ENCODE data around the gene PAQR5. TPM values are rescaled to one million over a fixed set of nuclear protein-coding genes. Genes with fewer than 3 reads are reported as not detected.
"Not testable (repeated sequence)": the region's sequence is repeated elsewhere in the genome, so short reads cannot be mapped to it uniquely, and the experiment has no call there.

PAQR5 gene
- polyA plus RNA-seq, 4 donors = 0.45 to 6.4 (median 1.4) TPM

DNA sequence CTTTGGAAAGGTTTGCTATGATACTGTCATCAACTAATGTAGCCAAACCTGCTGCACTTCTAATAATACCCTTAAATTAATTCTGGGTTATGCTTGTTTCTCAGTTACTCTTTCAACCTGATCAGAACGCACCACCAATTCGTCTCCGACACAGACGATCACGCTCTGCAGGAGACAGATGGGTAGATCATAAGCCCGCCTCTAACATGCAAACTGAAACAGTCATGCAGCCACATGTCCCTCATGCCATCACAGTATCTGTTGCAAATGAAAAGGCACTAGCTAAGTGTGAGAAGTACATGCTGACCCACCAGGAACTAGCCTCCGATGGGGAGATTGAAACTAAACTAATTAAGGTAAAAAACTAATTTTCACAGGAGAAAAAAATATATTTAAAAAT is 146.0 kb downstream of the PAQR5 start:
- DNase-seq (no peak), FAIRE-seq (no peak)
- Histone ChIP-seq H3K9me3 (ENCODE audit: control insufficient read depth in 2 of 2, insufficient read depth in 1 of 2, low read depth in 1 of 2, low read length in 1 of 2) (no peaks in the 10 kb centered on the region), H3K4me1 (ENCODE audit: control insufficient read depth in 3 of 3, insufficient read depth in 2 of 3, low read depth in 1 of 3, low read length in 2 of 3) (no peaks in the 10 kb centered on the region), H3K4me3 (ENCODE audit: low read depth in 1 of 3, low read length in 3 of 3) (no peak overlapping the region), H3K27me3 (ENCODE audit: control insufficient read depth in 3 of 3, insufficient read depth in 3 of 3, low read length in 3 of 3) (no peaks in the 10 kb centered on the region), H3K36me3 (ENCODE audit: control insufficient read depth in 3 of 3, insufficient read depth in 2 of 3, low read depth in 1 of 3, low read length in 3 of 3) (peaks cover 0 to 6% (median 2%) of the 10 kb centered on the region in 3 donors), H3K27ac (ENCODE audit: low read depth in 1 of 3, low read length in 2 of 3) (no peak overlapping the region)
- 94 to 97% (median 95%) methylated on average over 7 of the region's 7 CpGs for WGBS, 3 donors

DNA sequence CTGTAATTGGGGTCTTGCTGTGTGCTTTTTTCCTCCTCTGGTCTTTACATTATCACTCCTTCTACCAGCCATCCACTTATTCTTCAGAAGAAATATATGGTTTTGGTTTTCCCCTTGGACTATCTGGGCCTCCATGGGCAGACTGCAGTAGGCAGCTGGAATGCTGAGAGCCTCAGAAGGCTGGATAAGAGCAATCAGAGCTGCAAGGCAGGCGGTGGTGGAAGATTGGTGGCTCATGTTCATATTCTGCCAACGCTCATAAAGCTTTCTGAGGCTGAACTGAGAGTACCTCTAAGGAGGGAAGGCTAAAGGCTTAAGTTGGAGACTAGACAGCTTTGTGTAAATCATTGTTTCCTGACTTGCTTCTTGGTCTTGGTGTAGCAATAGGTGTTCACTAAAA is 148.2 kb downstream of the PAQR5 start:
- Histone ChIP-seq H3K9me3 (ENCODE audit: control insufficient read depth in 2 of 2, insufficient read depth in 1 of 2, low read depth in 1 of 2, low read length in 1 of 2) (no peaks in the 10 kb centered on the region), H3K27me3 (ENCODE audit: control insufficient read depth in 3 of 3, insufficient read depth in 3 of 3, low read length in 3 of 3) (no peaks in the 10 kb centered on the region), H3K4me3 (ENCODE audit: low read depth in 1 of 3, low read length in 3 of 3) (no peak overlapping the region), H3K4me1 (ENCODE audit: control insufficient read depth in 3 of 3, insufficient read depth in 2 of 3, low read depth in 1 of 3, low read length in 2 of 3) (peaks cover 0 to 9% (median 0%) of the 10 kb centered on the region in 3 donors), H3K36me3 (ENCODE audit: control insufficient read depth in 3 of 3, insufficient read depth in 2 of 3, low read depth in 1 of 3, low read length in 3 of 3) (peaks cover 0 to 4% (median 0%) of the 10 kb centered on the region in 3 donors), H3K27ac (ENCODE audit: low read depth in 1 of 3, low read length in 2 of 3) (no peak overlapping the region)
- 84 to 94% (median 90%) methylated on average over 2 of the region's 2 CpGs for WGBS, 3 donors
- DNase-seq = no peak
- no peak for FAIRE-seq

- WGBS, 3 donors = 97% methylated on average over 4 of the region's 4 CpGs
- H3K4me3 ChIP-seq (ENCODE audit: low read depth in 1 of 3, low read length in 3 of 3); H3K9me3 ChIP-seq (ENCODE audit: control insufficient read depth in 2 of 2, insufficient read depth in 1 of 2, low read depth in 1 of 2, low read length in 1 of 2); H3K27ac ChIP-seq (ENCODE audit: low read depth in 1 of 3, low read length in 2 of 3); H3K36me3 ChIP-seq (ENCODE audit: control insufficient read depth in 3 of 3, insufficient read depth in 2 of 3, low read depth in 1 of 3, low read length in 3 of 3); FAIRE-seq; H3K4me1 ChIP-seq (ENCODE audit: control insufficient read depth in 3 of 3, insufficient read depth in 2 of 3, low read depth in 1 of 3, low read length in 2 of 3); DNase-seq; H3K27me3 ChIP-seq (ENCODE audit: control insufficient read depth in 3 of 3, insufficient read depth in 3 of 3, low read length in 3 of 3): not testable (repeated sequence)
Measured at GRCh38 chr15:69450221-69450620, 151.5 kb downstream of the PAQR5 start.

- no peak for FAIRE-seq
- no peaks in the 10 kb centered on the region for H3K27me3 ChIP-seq (ENCODE audit: control insufficient read depth in 3 of 3, insufficient read depth in 3 of 3, low read length in 3 of 3)
- 84 to 92% (median 86%) methylated on average over 12 of the region's 12 CpGs for WGBS, 3 donors
- peak overlapping the region in 1 of 3 donors; percentile 89 for H3K27ac ChIP-seq (ENCODE audit: low read depth in 1 of 3, low read length in 2 of 3)
- DNase-seq = no peak
- peaks cover 0 to 11% (median 5%) of the 10 kb centered on the region in 3 donors for H3K36me3 ChIP-seq (ENCODE audit: control insufficient read depth in 3 of 3, insufficient read depth in 2 of 3, low read depth in 1 of 3, low read length in 3 of 3)
- H3K4me1 ChIP-seq (ENCODE audit: control insufficient read depth in 3 of 3, insufficient read depth in 2 of 3, low read depth in 1 of 3, low read length in 2 of 3) = peaks cover 2 to 13% (median 9%) of the 10 kb centered on the region in 3 donors
- no peak overlapping the region for H3K4me3 ChIP-seq (ENCODE audit: low read depth in 1 of 3, low read length in 3 of 3)
- H3K9me3 ChIP-seq (ENCODE audit: control insufficient read depth in 2 of 2, insufficient read depth in 1 of 2, low read depth in 1 of 2, low read length in 1 of 2) = no peaks in the 10 kb centered on the region
Measured at GRCh38 chr15:69450968-69451695, 152.4 kb downstream of the PAQR5 start.

DNA sequence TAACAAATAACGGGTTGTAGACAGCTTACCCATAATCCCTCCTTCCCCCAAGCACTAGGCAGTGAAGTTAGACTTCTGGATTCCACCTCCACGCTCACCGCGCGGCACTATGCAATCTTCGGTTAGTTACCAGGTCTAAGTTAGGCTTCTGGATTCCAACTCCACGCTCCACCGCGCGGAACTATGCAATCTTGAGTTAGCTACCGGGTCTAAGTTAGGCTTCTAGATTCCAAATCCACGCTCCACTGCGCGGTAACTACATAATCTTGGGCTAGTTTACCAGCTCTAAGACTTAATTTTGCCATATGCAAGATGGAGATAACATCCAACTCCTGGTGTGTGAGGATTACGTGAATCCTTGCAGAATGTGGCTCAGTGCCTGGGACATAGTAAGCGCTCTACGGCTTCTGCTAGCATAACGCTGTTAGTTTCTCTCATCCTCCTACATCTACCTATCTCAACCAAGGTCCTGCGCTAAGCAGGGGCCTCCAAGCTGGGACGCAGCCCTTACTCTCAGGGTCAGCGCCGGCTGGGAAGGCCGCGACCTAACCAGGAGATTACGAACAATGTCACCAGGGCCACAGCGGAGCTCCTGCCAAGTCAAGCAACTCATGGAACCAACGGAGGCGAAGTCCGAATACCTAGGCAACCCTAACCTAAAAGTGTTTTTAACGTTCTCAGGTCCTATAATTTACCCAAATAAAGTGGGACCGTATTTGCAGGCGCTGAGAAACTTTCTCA is 153.4 kb downstream of the PAQR5 start:
- Histone ChIP-seq H3K9me3 (ENCODE audit: control insufficient read depth in 2 of 2, insufficient read depth in 1 of 2, low read depth in 1 of 2, low read length in 1 of 2) (no peaks in the 10 kb centered on the region), H3K27ac (ENCODE audit: low read depth in 1 of 3, low read length in 2 of 3) (peak overlapping the region; percentile 64 to 89 (median 86)), H3K4me1 (ENCODE audit: control insufficient read depth in 3 of 3, insufficient read depth in 2 of 3, low read depth in 1 of 3, low read length in 2 of 3) (peaks cover 2 to 13% (median 9%) of the 10 kb centered on the region in 3 donors), H3K36me3 (ENCODE audit: control insufficient read depth in 3 of 3, insufficient read depth in 2 of 3, low read depth in 1 of 3, low read length in 3 of 3) (peaks cover 0 to 14% (median 7%) of the 10 kb centered on the region in 3 donors), H3K27me3 (ENCODE audit: control insufficient read depth in 3 of 3, insufficient read depth in 3 of 3, low read length in 3 of 3) (no peaks in the 10 kb centered on the region), H3K4me3 (ENCODE audit: low read depth in 1 of 3, low read length in 3 of 3) (peak overlapping the region; percentile 34 to 96 (median 91))
- 8 to 26% (median 20%) methylated on average over 32 of the region's 32 CpGs for WGBS, 3 donors
- no peak for FAIRE-seq
- peak in 1 of 2 donors; percentile 36 for DNase-seq

DNA sequence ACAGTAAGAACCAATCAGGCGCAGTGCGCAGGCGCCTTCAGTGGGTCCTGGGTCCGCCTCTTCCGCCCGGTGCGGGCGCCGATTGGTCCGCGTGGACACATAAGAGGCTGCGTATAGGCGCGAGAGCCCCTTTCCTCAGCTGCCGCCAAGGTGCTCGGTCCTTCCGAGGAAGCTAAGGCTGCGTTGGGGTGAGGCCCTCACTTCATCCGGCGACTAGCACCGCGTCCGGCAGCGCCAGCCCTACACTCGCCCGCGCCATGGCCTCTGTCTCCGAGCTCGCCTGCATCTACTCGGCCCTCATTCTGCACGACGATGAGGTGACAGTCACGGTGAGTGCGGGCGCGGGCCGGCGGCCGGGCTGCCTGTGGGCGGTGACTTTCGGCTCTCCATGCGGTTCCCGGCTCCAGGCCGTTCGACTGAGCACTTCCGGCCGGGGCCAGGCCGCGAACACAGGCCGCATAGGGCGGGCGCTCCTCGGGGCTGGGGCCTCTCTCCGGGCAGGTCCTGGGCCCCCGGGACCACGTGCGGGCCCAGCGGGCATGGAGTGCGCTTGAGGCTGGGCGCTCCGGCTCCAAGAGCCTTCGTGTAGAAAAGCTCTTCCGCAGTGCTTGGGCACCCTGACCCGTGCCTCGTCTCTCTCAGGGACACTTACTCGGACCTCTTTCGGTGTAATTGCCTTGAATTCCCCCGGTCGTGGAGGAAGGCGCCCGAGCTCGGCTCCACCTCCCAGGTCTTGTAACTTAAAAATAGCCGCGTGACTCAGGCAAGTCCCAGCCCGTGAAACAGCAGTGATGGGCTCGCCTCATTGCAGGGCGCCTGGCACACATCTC is 154.2 kb downstream of the PAQR5 start, which contains the start of gene RPLP1:
TSS of gene RPLP1 (plus strand) at position 127 of the 830 bp plus-strand sequence. CDS start at position 258, 131 bp downstream.
- H3K27ac ChIP-seq (ENCODE audit: low read depth in 1 of 3, low read length in 2 of 3) = peak within 1 kb of the TSS; percentile 86 to 89 (median 87)
- H3K4me3 ChIP-seq (ENCODE audit: low read depth in 1 of 3, low read length in 3 of 3) = peak within 1 kb of the TSS; percentile 80 to 96 (median 91)
- no peaks in the 10 kb centered on the region for H3K27me3 ChIP-seq (ENCODE audit: control insufficient read depth in 3 of 3, insufficient read depth in 3 of 3, low read length in 3 of 3)
- DNase-seq (peak; percentile 98), FAIRE-seq (no peak)
- peaks cover 0 to 16% (median 9%) of the 10 kb centered on the region in 3 donors for H3K36me3 ChIP-seq (ENCODE audit: control insufficient read depth in 3 of 3, insufficient read depth in 2 of 3, low read depth in 1 of 3, low read length in 3 of 3)
- WGBS, 3 donors = 0% methylated on average over 74 to 77 of the region's 77 CpGs
- H3K9me3 ChIP-seq (ENCODE audit: control insufficient read depth in 2 of 2, insufficient read depth in 1 of 2, low read depth in 1 of 2, low read length in 1 of 2) = no peaks in the 10 kb centered on the region
- peaks cover 2 to 13% (median 9%) of the 10 kb centered on the region in 3 donors for H3K4me1 ChIP-seq (ENCODE audit: control insufficient read depth in 3 of 3, insufficient read depth in 2 of 3, low read depth in 1 of 3, low read length in 2 of 3)

GRCh38 chr15:69454953-69455352 is 156.2 kb downstream of the PAQR5 start:
- WGBS, 3 donors = 7 to 29% (median 20%) methylated on average over 5 of the region's 5 CpGs
- H3K27ac ChIP-seq (ENCODE audit: low read depth in 1 of 3, low read length in 2 of 3) = no peak overlapping the region
- no peaks in the 10 kb centered on the region for H3K9me3 ChIP-seq (ENCODE audit: control insufficient read depth in 2 of 2, insufficient read depth in 1 of 2, low read depth in 1 of 2, low read length in 1 of 2)
- peaks cover 2 to 13% (median 9%) of the 10 kb centered on the region in 3 donors for H3K4me1 ChIP-seq (ENCODE audit: control insufficient read depth in 3 of 3, insufficient read depth in 2 of 3, low read depth in 1 of 3, low read length in 2 of 3)
- no peak overlapping the region for H3K4me3 ChIP-seq (ENCODE audit: low read depth in 1 of 3, low read length in 3 of 3)
- H3K36me3 ChIP-seq (ENCODE audit: control insufficient read depth in 3 of 3, insufficient read depth in 2 of 3, low read depth in 1 of 3, low read length in 3 of 3) = peaks cover 0 to 18% (median 9%) of the 10 kb centered on the region in 3 donors
- H3K27me3 ChIP-seq (ENCODE audit: control insufficient read depth in 3 of 3, insufficient read depth in 3 of 3, low read length in 3 of 3) = no peaks in the 10 kb centered on the region
- DNase-seq (no peak), FAIRE-seq (no peak)
